Measurements from ENCODE around the gene IRX2. TPM values are rescaled to one million over a fixed set of nuclear protein-coding genes. Genes with fewer than 3 reads are reported as not detected.

Gene IRX2
- polyA plus RNA-seq, 3 donors: not detected

DNA sequence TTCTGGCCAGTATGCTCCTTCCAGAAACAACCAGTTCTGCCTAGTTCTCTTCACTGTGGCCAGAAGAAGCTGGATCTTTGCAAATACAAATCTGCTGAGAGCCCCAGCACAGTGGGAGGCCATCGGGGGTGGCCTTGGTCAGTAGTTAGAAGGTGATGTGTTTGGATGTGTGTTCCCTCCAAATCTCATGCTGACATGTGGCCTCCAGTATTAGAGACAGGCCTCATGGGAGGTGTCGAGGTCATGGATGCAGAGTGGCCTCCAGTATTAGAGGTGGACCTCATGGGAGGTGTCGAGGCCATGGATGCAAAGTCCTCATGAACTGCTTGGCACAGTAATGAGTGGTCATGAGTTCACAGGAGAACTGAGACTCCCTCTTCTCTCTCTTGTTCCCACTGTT lies 7.6 kb upstream of the IRX2 start:
- Histone ChIP-seq H3K9me3 (replicated peaks in 1 of 2; ENCODE audit: control insufficient read depth in 1 of 2, insufficient read depth in 1 of 2, low read length in 2 of 2) (peaks cover 0 to 21% of the 10 kb centered on the region in 2 donors), H3K4me2 (replicated peaks; ENCODE audit: extremely low read depth, low read length, poor library complexity, severe bottlenecking) (no peak overlapping the region), H2AFZ (ENCODE audit: insufficient read depth, low read depth, low read length, poor library complexity, severe bottlenecking) (no peak overlapping the region), H3K36me3 (replicated peaks in 1 of 2; ENCODE audit: control insufficient read depth in 1 of 2, insufficient read depth in 2 of 2, low read length in 2 of 2) (no peaks in the 10 kb centered on the region), H3K4me1 (ENCODE audit: control insufficient read depth in 1 of 2, insufficient read depth in 2 of 2, low read length in 2 of 2) (no peaks in the 10 kb centered on the region), H3K27me3 (ENCODE audit: control insufficient read depth in 2 of 2, insufficient read depth in 2 of 2, low read length in 2 of 2) (peaks cover 36 to 56% of the 10 kb centered on the region in 2 donors), H3K79me2 (ENCODE audit: insufficient read depth, low read length) (no peaks in the 10 kb centered on the region), H3K27ac (ENCODE audit: low read depth in 1 of 2, low read length in 2 of 2) (no peak overlapping the region), H4K20me1 (ENCODE audit: insufficient read depth, low read length) (no peaks in the 10 kb centered on the region), H3K4me3 (replicated peaks in 1 of 3; ENCODE audit: low read depth in 2 of 3, low read length in 3 of 3) (no peak overlapping the region), H3K9ac (ENCODE audit: insufficient read depth, low read length, poor library complexity, severe bottlenecking) (no peak overlapping the region)
- Mint-ChIP-seq H3K4me3 (no peak overlapping the region), H3K27me3 (ENCODE audit: low read depth in 3 of 3) (peaks cover 58 to 75% (median 61%) of the 10 kb centered on the region in 3 donors), H3K27ac (no peak overlapping the region), H3K4me1 (peaks cover 3% of the 10 kb centered on the region), H3K9me3 (peaks cover 0 to 11% (median 5%) of the 10 kb centered on the region in 7 donors), H3K36me3 (no peaks in the 10 kb centered on the region)
- no peak for TF ChIP-seq CTCF (IDR thresholded peaks at IDR 0.05)
- intact Hi-C loops (cut with micrococcal nuclease): no loop called here
- WGBS (ENCODE audit: insufficient coverage): 78% methylated on average over 2 of the region's 3 CpGs
- no peak for DNase-seq

- Mint-ChIP-seq H3K27me3 (ENCODE audit: low read depth in 3 of 3) (peaks cover 61 to 76% (median 66%) of the 10 kb centered on the region in 3 donors), H3K36me3 (no peaks in the 10 kb centered on the region), H3K4me3 (peak overlapping the region in 1 of 2 donors; percentile 46), H3K27ac (no peak overlapping the region), H3K9me3 (peaks cover 0 to 11% (median 5%) of the 10 kb centered on the region in 7 donors), H3K4me1 (peaks cover 3% of the 10 kb centered on the region)
- H3K36me3 ChIP-seq (replicated peaks in 1 of 2; ENCODE audit: control insufficient read depth in 1 of 2, insufficient read depth in 2 of 2, low read length in 2 of 2): no peaks in the 10 kb centered on the region
- no peak overlapping the region for H2AFZ ChIP-seq (ENCODE audit: insufficient read depth, low read depth, low read length, poor library complexity, severe bottlenecking)
- H3K79me2 ChIP-seq (ENCODE audit: insufficient read depth, low read length): no peaks in the 10 kb centered on the region
- TF ChIP-seq CTCF (IDR thresholded peaks at IDR 0.05): no peak
- 67% methylated on average over 5 of the region's 6 CpGs for WGBS (ENCODE audit: insufficient coverage)
- H3K4me2 ChIP-seq (replicated peaks; ENCODE audit: extremely low read depth, low read length, poor library complexity, severe bottlenecking): no peak overlapping the region
- H4K20me1 ChIP-seq (ENCODE audit: insufficient read depth, low read length): no peaks in the 10 kb centered on the region
- no peak overlapping the region for H3K9ac ChIP-seq (ENCODE audit: insufficient read depth, low read length, poor library complexity, severe bottlenecking)
- no peak overlapping the region for H3K4me3 ChIP-seq (replicated peaks in 1 of 3; ENCODE audit: low read depth in 2 of 3, low read length in 3 of 3)
- intact Hi-C loops (cut with micrococcal nuclease): no loop called here
- H3K27me3 ChIP-seq (ENCODE audit: control insufficient read depth in 2 of 2, insufficient read depth in 2 of 2, low read length in 2 of 2): peaks cover 39 to 61% of the 10 kb centered on the region in 2 donors
- H3K4me1 ChIP-seq (ENCODE audit: control insufficient read depth in 1 of 2, insufficient read depth in 2 of 2, low read length in 2 of 2): no peaks in the 10 kb centered on the region
- H3K27ac ChIP-seq (ENCODE audit: low read depth in 1 of 2, low read length in 2 of 2): no peak overlapping the region
- peaks cover 0 to 23% of the 10 kb centered on the region in 2 donors for H3K9me3 ChIP-seq (replicated peaks in 1 of 2; ENCODE audit: control insufficient read depth in 1 of 2, insufficient read depth in 1 of 2, low read length in 2 of 2)
- DNase-seq: no peak
These were observed 7.2 kb upstream of the IRX2 start for GRCh38 chr5:2758632-2759031.
